ENCODE results near the gene C2orf72.

Gene C2orf72

GRCh38 chr2:231028889-231029288 lies 8.4 kb upstream of the C2orf72 start:
- no peak overlapping the region for H3K4me3 ChIP-seq (ENCODE audit: low read depth, low read length)
- TF ChIP-seq, protein P1, sequence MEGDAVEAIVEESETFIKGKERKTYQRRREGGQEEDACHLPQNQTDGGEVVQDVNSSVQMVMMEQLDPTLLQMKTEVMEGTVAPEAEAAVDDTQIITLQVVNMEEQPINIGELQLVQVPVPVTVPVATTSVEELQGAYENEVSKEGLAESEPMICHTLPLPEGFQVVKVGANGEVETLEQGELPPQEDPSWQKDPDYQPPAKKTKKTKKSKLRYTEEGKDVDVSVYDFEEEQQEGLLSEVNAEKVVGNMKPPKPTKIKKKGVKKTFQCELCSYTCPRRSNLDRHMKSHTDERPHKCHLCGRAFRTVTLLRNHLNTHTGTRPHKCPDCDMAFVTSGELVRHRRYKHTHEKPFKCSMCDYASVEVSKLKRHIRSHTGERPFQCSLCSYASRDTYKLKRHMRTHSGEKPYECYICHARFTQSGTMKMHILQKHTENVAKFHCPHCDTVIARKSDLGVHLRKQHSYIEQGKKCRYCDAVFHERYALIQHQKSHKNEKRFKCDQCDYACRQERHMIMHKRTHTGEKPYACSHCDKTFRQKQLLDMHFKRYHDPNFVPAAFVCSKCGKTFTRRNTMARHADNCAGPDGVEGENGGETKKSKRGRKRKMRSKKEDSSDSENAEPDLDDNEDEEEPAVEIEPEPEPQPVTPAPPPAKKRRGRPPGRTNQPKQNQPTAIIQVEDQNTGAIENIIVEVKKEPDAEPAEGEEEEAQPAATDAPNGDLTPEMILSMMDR (IDR thresholded peaks at IDR 0.05; ENCODE audit: control insufficient read depth, extremely low read depth, insufficient read depth): no peak
- DNase-seq (ENCODE audit: low read depth): no peak

GRCh38 chr2:231029563-231029962 lies 7.8 kb upstream of the C2orf72 start:
- DNase-seq (ENCODE audit: low read depth): no peak
- no peak overlapping the region for H3K4me3 ChIP-seq (ENCODE audit: low read depth, low read length)
- TF ChIP-seq, protein P1 (IDR thresholded peaks at IDR 0.05; ENCODE audit: control insufficient read depth, extremely low read depth, insufficient read depth): no peak

DNA sequence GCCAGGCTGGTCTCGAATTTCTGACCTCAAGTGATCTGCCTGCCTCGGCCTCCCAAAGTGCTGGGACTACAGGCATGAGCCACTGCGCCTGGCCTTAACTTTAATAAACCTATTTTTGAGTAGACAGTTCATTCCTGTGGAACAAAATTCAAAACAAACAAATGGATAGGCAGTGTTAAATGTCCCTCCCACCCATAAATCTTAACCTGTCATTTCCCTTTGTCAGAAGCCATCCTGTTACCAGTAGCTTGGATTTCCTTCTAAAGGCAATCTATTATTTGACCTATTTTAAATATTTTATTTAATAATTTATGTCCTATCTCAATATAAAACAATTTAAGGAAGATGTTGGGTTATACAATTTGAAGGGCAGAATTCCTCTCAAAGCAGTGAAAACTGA lies 6.6 kb upstream of the C2orf72 start:
- DNase-seq (ENCODE audit: low read depth): no peak
- TF ChIP-seq, protein P1 (IDR thresholded peaks at IDR 0.05; ENCODE audit: control insufficient read depth, extremely low read depth, insufficient read depth): no peak
- H3K4me3 ChIP-seq (ENCODE audit: low read depth, low read length): no peak overlapping the region

- no peak for DNase-seq (ENCODE audit: low read depth)
- TF ChIP-seq, protein P1 (IDR thresholded peaks at IDR 0.05; ENCODE audit: control insufficient read depth, extremely low read depth, insufficient read depth): no peak
- no peak overlapping the region for H3K4me3 ChIP-seq (ENCODE audit: low read depth, low read length)
Observed at GRCh38 chr2:231032575-231033140, 4.7 kb upstream of the C2orf72 start.

DNA sequence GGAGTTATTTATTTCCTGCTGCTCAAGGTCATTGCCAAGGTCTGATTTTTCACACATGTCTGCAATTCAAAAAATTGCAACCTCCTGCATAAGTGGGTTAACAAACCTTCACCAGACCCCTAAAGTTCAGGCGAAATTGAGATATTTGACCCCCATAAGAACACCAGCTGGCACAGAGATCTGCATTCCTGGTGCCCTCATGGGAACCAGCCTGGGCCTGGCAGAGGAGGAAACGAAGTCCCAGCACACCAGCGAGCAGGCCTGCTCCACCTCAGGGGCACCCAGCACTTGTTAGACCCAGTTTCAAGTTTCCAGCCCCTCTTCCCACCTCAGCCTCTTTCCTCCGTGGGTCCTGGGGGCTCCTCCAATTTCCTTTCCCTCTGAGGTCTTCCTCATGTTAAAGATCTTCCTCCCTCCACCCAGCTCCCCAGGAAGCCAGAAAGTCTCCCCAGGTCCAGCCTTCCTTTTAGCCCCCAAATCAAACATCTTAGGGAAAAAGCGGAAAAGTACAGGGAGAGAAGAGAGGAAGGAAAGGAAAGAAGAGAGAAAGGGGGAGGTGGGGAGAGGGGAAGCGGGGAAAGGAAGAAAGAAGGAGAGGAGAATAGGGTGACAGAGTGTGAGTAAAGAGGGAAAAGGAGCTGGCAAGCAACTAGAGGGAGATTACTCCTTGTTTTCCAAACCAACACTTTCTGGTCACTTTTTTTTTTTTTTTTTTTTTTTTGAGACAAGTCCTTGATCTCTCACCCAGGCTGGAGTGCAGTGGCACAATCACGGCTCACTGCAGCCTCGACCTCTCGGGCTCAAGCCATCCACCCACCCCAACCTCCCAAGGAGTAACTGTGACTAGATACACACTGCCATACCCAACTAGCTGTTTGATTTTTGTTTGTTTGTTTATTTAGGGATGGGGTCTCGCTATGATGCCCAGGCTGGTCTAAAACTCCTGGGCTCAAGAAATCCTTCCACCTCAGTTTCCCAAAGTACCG lies 3.9 kb upstream of the C2orf72 start:
- DNase-seq (ENCODE audit: low read depth): no peak
- TF ChIP-seq, protein P1 (IDR thresholded peaks at IDR 0.05; ENCODE audit: control insufficient read depth, extremely low read depth, insufficient read depth): no peak
- H3K4me3 ChIP-seq (ENCODE audit: low read depth, low read length): no peak overlapping the region

GRCh38 chr2:231034291-231034882 lies 2.9 kb upstream of the C2orf72 start:
- TF ChIP-seq, protein P1 (IDR thresholded peaks at IDR 0.05; ENCODE audit: control insufficient read depth, extremely low read depth, insufficient read depth): no peak
- no peak overlapping the region for H3K4me3 ChIP-seq (ENCODE audit: low read depth, low read length)
- no peak for DNase-seq (ENCODE audit: low read depth)

Measured in LNCaP clone FGC (cell line).